ENCODE data around the gene INPP5A. TPM values are rescaled to one million over a fixed set of nuclear protein-coding genes. Genes with fewer than 3 reads are reported as not detected.
"Not testable (repeated sequence)": the region's sequence is repeated elsewhere in the genome, so short reads cannot be mapped to it uniquely, and the experiment has no call there.

The INPP5A gene
- total RNA-seq, 4 donors from 2014 or later = 31.2 to 51.8 (median 41.5) TPM

GRCh38 chr10:132788180-132788830 lies 250.7 kb downstream of the INPP5A start:
- intact Hi-C loops (cut with DNase I; ENCODE audit: low total_unique reads) = no loop called here
- 1% methylated on average over 27 to 61 of the region's 79 CpGs for WGBS, 2 donors
- DNase-seq (ENCODE audit: low spot score in 2 of 2) = no peak
- TF ChIP-seq POLR2A (IDR thresholded peaks at IDR 0.05) (no peak), CTCF (IDR thresholded peaks at IDR 0.05) (no peak)
- no peak overlapping the region for H3K4me3 ChIP-seq (ENCODE audit: low read depth, poor library complexity, severe bottlenecking)

GRCh38 chr10:132788831-132789219 lies 251.2 kb downstream of the INPP5A start:
- intact Hi-C loops (cut with DNase I; ENCODE audit: low total_unique reads) = no loop called here
- DNase-seq (ENCODE audit: low spot score in 2 of 2) = no peak
- TF ChIP-seq CTCF (IDR thresholded peaks at IDR 0.05) = no peak
- H3K4me3 ChIP-seq (ENCODE audit: low read depth, poor library complexity, severe bottlenecking) = no peak overlapping the region
- 2 to 17% methylated on average over 4 to 15 of the region's 30 CpGs for WGBS, 2 donors

GRCh38 chr10:132789659-132790148 lies 252.1 kb downstream of the INPP5A start:
- 60 to 70% methylated on average over 11 to 14 of the region's 15 CpGs for WGBS, 2 donors
- no peak for DNase-seq (ENCODE audit: low spot score in 2 of 2)
- intact Hi-C loops (cut with DNase I; ENCODE audit: low total_unique reads) = no loop called here
- TF ChIP-seq POLR2A (IDR thresholded peaks at IDR 0.05) (no peak), CTCF (IDR thresholded peaks at IDR 0.05) (no peak)
- H3K4me3 ChIP-seq (ENCODE audit: low read depth, poor library complexity, severe bottlenecking) = no peak overlapping the region

- 36 to 64% methylated on average over 1 to 5 of the region's 7 CpGs for WGBS, 2 donors
- H3K4me3 ChIP-seq (ENCODE audit: low read depth, poor library complexity, severe bottlenecking) = no peak overlapping the region
- no peak for DNase-seq (ENCODE audit: low spot score in 2 of 2)
- TF ChIP-seq POLR2A (IDR thresholded peaks at IDR 0.05) = no peak
- TF ChIP-seq CTCF (IDR thresholded peaks at IDR 0.05) = no peak
- intact Hi-C loops (cut with DNase I; ENCODE audit: low total_unique reads) = no loop called here
These were observed 252.9 kb downstream of the INPP5A start for GRCh38 chr10:132790470-132790869.

- 41 to 49% methylated on average over 24 to 31 of the region's 31 CpGs for WGBS, 2 donors
- no peak for DNase-seq (ENCODE audit: low spot score in 2 of 2)
- TF ChIP-seq CTCF (IDR thresholded peaks at IDR 0.05) = no peak
- no peak for TF ChIP-seq POLR2A (IDR thresholded peaks at IDR 0.05)
These were observed 253.6 kb downstream of the INPP5A start for GRCh38 chr10:132790934-132791829.

GRCh38 chr10:132792099-132792498 lies 254.5 kb downstream of the INPP5A start:
- H3K4me3 ChIP-seq (ENCODE audit: low read depth, poor library complexity, severe bottlenecking); intact Hi-C loops (cut with DNase I; ENCODE audit: low total_unique reads); DNase-seq (ENCODE audit: low spot score in 2 of 2): not testable (repeated sequence)
- 90 to 96% methylated on average over 16 to 33 of the region's 33 CpGs for WGBS, 2 donors

More at GRCh38 chr10:132790934-132791829, 253.6 kb downstream of the INPP5A start:
- no peak overlapping the region for H3K4me3 ChIP-seq (ENCODE audit: low read depth, poor library complexity, severe bottlenecking)
- intact Hi-C loops (cut with DNase I; ENCODE audit: low total_unique reads) = no loop called here

All from lower leg skin (tissue), 4 donors.